ENCODE results near the gene FANCC. TPM values are rescaled to one million over a fixed set of nuclear protein-coding genes. Genes with fewer than 3 reads are reported as not detected.

The FANCC gene
- total and polyA plus RNA-seq, 10 donors: 0.89 to 9.7 (median 6.6) TPM

DNA sequence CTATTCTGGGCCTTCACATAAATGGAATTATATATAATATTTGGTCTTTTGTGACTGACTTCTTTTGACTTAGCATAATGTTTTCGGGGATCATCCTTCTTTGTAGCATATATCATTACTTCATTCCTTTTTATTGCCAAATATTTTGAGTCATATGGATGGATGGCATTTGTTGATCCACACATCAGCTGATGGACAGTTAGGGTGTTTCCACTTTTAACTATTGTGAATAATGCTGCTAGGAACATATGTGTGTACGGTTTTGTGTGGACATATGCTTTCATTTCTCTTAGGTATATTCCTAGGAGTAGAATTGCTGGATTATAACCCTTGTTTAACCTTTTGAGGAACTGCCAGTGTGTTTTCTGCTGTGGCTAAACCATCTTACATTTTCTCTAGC, 249.6 kb downstream of the FANCC start:
- Histone ChIP-seq H3K36me3 (peaks cover 0 to 43% (median 13%) of the 10 kb centered on the region in 6 donors), H3K4me1 (peaks cover 0 to 66% (median 30%) of the 10 kb centered on the region in 6 donors), H3K9me3 (no peaks in the 10 kb centered on the region), H3K4me3 (no peak overlapping the region), H3K27me3 (replicated peaks in 1 of 7) (no peaks in the 10 kb centered on the region), H3K27ac (no peak overlapping the region)
- WGBS, 5 donors: 45 to 79% (median 49%) methylated on average over 2 of the region's 2 CpGs
- no peak for TF ChIP-seq POLR2A (IDR thresholded peaks at IDR 0.05)
- TF ChIP-seq, protein P1, sequence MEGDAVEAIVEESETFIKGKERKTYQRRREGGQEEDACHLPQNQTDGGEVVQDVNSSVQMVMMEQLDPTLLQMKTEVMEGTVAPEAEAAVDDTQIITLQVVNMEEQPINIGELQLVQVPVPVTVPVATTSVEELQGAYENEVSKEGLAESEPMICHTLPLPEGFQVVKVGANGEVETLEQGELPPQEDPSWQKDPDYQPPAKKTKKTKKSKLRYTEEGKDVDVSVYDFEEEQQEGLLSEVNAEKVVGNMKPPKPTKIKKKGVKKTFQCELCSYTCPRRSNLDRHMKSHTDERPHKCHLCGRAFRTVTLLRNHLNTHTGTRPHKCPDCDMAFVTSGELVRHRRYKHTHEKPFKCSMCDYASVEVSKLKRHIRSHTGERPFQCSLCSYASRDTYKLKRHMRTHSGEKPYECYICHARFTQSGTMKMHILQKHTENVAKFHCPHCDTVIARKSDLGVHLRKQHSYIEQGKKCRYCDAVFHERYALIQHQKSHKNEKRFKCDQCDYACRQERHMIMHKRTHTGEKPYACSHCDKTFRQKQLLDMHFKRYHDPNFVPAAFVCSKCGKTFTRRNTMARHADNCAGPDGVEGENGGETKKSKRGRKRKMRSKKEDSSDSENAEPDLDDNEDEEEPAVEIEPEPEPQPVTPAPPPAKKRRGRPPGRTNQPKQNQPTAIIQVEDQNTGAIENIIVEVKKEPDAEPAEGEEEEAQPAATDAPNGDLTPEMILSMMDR (IDR thresholded peaks at IDR 0.05 in 8 of 11, conservative IDR thresholded peaks at IDR 0.05 in 3 of 11): no peak
- DNase-seq: no peak
- intact Hi-C loops (cut with DNase I; ENCODE audit: low total_unique reads): no loop called here

DNA sequence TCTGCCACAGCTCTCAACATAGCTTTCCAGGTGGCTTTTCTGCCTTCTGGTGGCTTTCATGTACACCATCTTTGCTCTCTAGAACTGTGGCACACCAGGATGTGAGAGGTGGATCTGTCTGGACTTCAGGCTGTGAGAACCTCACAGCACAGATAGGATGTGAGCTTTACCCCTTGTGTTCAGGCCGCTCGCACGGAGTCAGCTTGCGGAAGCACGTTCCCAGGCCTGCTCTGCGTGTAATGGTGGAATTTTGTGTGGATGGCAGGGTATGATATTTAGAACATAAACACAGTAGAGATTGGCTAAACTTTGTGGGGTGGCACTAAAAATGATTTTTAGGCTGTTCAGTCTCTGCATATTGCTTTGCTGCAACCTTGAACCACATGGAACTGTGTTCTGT, 250.5 kb downstream of the FANCC start:
- Histone ChIP-seq H3K4me1 (peaks cover 1 to 66% (median 34%) of the 10 kb centered on the region in 6 donors), H3K4me3 (no peak overlapping the region), H3K27me3 (replicated peaks in 1 of 7) (no peaks in the 10 kb centered on the region), H3K9me3 (no peaks in the 10 kb centered on the region), H3K27ac (peak overlapping the region in 2 of 8 donors; percentile 10 to 18), H3K36me3 (peaks cover 0 to 52% (median 13%) of the 10 kb centered on the region in 6 donors)
- TF ChIP-seq POLR2A (IDR thresholded peaks at IDR 0.05): no peak
- peak in 1 of 3 donors; percentile 16 for TF ChIP-seq POLR2AphosphoS5 (IDR thresholded peaks at IDR 0.05)
- TF ChIP-seq, protein P1 (IDR thresholded peaks at IDR 0.05 in 8 of 11, conservative IDR thresholded peaks at IDR 0.05 in 3 of 11): no peak
- intact Hi-C loops (cut with DNase I; ENCODE audit: low total_unique reads): no loop called here
- WGBS, 5 donors: 91 to 97% (median 96%) methylated on average over 6 of the region's 6 CpGs
- DNase-seq: no peak

DNA sequence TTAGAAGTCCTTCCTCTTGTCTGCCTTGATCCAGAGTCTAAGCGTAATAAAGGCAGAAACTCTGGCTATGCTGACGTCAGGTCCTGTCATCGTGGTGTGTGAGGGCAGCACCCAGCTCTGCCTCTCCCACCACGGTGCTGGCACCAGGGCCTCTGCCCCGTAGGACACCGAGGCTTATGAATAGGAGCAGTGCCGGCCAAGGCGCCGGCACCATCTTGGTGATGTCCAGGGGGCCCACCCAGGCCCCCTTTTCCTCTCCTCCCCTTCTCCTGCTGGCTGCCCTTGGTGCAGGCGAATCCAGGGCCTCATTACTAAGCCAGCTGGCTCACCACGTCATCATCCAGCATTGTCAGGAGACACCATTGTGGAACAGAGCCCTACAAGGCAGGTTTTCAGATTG, 252.3 kb downstream of the FANCC start:
- H3K27ac ChIP-seq: peak overlapping the region in 4 of 8 donors; percentile 13 to 39 (median 28)
- 83 to 98% (median 84%) methylated on average over 4 to 11 of the region's 11 CpGs for WGBS, 5 donors
- H3K4me3 ChIP-seq: no peak overlapping the region
- no peaks in the 10 kb centered on the region for H3K27me3 ChIP-seq (replicated peaks in 1 of 7)
- H3K36me3 ChIP-seq: peaks cover 0 to 62% (median 13%) of the 10 kb centered on the region in 6 donors
- DNase-seq: no peak
- TF ChIP-seq POLR2A (IDR thresholded peaks at IDR 0.05) (no peak), POLR2AphosphoS5 (IDR thresholded peaks at IDR 0.05) (no peak)
- TF ChIP-seq, protein P1 (IDR thresholded peaks at IDR 0.05 in 8 of 11, conservative IDR thresholded peaks at IDR 0.05 in 3 of 11): no peak
- H3K4me1 ChIP-seq: peaks cover 3 to 58% (median 28%) of the 10 kb centered on the region in 6 donors
- intact Hi-C loops (cut with DNase I; ENCODE audit: low total_unique reads): no loop called here
- H3K9me3 ChIP-seq: no peaks in the 10 kb centered on the region

DNA sequence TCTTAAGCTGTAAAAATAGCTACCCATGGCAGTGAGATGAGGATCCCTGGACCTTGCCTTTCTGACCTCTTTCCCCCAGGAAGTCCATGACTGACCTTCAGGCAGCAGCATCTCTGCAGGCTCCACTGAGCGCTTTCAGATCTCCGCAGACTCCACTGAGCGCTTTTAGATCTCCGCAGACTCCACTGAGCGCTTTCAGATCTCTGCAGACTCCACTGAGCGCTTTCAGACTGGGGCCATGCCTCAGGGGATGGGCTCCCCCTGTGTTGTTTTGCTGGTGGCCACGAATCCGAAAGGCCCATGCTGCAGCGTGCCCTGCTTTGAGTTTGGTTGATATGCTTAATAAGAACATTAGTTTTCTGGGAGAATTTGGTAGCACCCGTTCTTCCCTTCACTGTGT, 254.2 kb downstream of the FANCC start:
- no peaks in the 10 kb centered on the region for H3K9me3 ChIP-seq
- no peaks in the 10 kb centered on the region for H3K27me3 ChIP-seq (replicated peaks in 1 of 7)
- H3K4me3 ChIP-seq: no peak overlapping the region
- no peak for DNase-seq
- TF ChIP-seq POLR2AphosphoS5 (IDR thresholded peaks at IDR 0.05) (no peak), POLR2A (IDR thresholded peaks at IDR 0.05) (no peak)
- TF ChIP-seq, protein P1 (IDR thresholded peaks at IDR 0.05 in 8 of 11, conservative IDR thresholded peaks at IDR 0.05 in 3 of 11): no peak
- peaks cover 0 to 60% (median 10%) of the 10 kb centered on the region in 6 donors for H3K36me3 ChIP-seq
- WGBS, 5 donors: 80 to 91% (median 85%) methylated on average over 10 of the region's 10 CpGs
- intact Hi-C loops (cut with DNase I; ENCODE audit: low total_unique reads): no loop called here
- peak overlapping the region in 4 of 8 donors; percentile 14 to 58 (median 42) for H3K27ac ChIP-seq
- peaks cover 3 to 43% (median 25%) of the 10 kb centered on the region in 6 donors for H3K4me1 ChIP-seq

All from spleen (tissue), 11 donors.